ENCODE data around the gene PIK3CD.

- no peak for TF ChIP-seq POLR2A (IDR thresholded peaks at IDR 0.05)
- TF ChIP-seq CTCF (IDR thresholded peaks at IDR 0.05), result no peak
- no peak for TF ChIP-seq POLR2AphosphoS5 (IDR thresholded peaks at IDR 0.05)
These were observed 18.6 kb downstream of the PIK3CD start for GRCh38 chr1:9670085-9670484.
